Neural progenitor cell (in vitro differentiated cells): ENCODE data around the gene SLC48A1.

Experiments
- CTCF ChIP-seq: fragments of 200-600 bp; sonication (generic); IDR thresholded peaks from 2 replicates; pipeline ENCODE4 v1.5.1; 2017; ENCODE audit warnings: antibody characterized with exemption, mild to moderate bottlenecking
- EZH2 ChIP-seq: fragments of 200-600 bp; sonication (generic); IDR thresholded peaks from 2 replicates; pipeline ENCODE4 v1.6.1; 2017; ENCODE audit warnings: antibody characterized with exemption, mild to moderate bottlenecking, moderate library complexity
- EZH2phosphoT487 ChIP-seq: fragments of 200-600 bp; sonication (generic); IDR thresholded peaks from 2 replicates; pipeline ENCODE4 v1.6.1; 2017; ENCODE audit warnings: antibody characterized with exemption

GRCh38 chr12:47746523-47746922 is 26.5 kb upstream of the SLC48A1 start:
- TF ChIP-seq EZH2 (no peak), EZH2phosphoT487 (no peak), CTCF (no peak)
